Measurements from ENCODE around the gene KCNAB1. TPM values are rescaled to one million over a fixed set of nuclear protein-coding genes. Genes with fewer than 3 reads are reported as not detected.

KCNAB1 gene
- total RNA-seq, 1 donor from 2014 or later = 2.1 TPM

- Mint-ChIP-seq H3K27me3 (no peaks in the 10 kb centered on the region), H3K4me1 (ENCODE audit: low read depth) (peaks cover 17% of the 10 kb centered on the region), H3K9me3 (ENCODE audit: low read depth) (no peaks in the 10 kb centered on the region), H3K4me3 (ENCODE audit: low read depth) (no peak overlapping the region), H3K36me3 (ENCODE audit: insufficient read depth) (peaks cover 41% of the 10 kb centered on the region), H3K27ac (no peak overlapping the region)
- DNase-seq (ENCODE audit: low spot score, unreplicated experiment) = no peak
- no peak for TF ChIP-seq CTCF (IDR thresholded peaks at IDR 0.05; ENCODE audit: unreplicated experiment)
Measured at GRCh38 chr3:156547637-156548036, 427.3 kb downstream of the KCNAB1 start.

- Mint-ChIP-seq H3K4me1 (ENCODE audit: low read depth) (peaks cover 21% of the 10 kb centered on the region), H3K4me3 (ENCODE audit: low read depth) (no peak overlapping the region)
- TF ChIP-seq CTCF (IDR thresholded peaks at IDR 0.05; ENCODE audit: unreplicated experiment) = no peak
Measured at GRCh38 chr3:156548041-156548687, 427.8 kb downstream of the KCNAB1 start.

DNA sequence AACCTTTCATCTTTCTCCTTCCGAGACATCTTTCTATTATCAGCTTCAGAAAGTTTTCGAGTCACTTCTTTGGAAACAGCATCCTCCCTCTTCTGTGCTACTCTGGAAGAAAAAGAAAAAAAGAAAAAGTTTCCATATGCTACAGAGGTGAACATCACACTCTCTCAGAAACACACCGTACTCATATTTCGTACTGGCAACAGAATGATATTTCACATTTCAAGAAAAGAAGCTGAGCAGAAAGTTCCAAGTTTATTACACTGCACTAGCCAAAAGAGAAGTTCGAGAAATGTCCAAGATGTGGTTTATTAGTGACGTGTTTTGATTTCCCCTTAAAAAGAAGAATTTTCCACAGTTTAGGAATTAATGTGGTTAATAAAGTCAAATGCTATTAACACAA is 428.5 kb downstream of the KCNAB1 start:
- Mint-ChIP-seq H3K36me3 (ENCODE audit: insufficient read depth) (peaks cover 40% of the 10 kb centered on the region), H3K4me3 (ENCODE audit: low read depth) (no peak overlapping the region), H3K27me3 (no peaks in the 10 kb centered on the region), H3K4me1 (ENCODE audit: low read depth) (peaks cover 26% of the 10 kb centered on the region), H3K27ac (peak overlapping the region; percentile 77), H3K9me3 (ENCODE audit: low read depth) (no peaks in the 10 kb centered on the region)
- DNase-seq (ENCODE audit: low spot score, unreplicated experiment) = no peak
- no peak for TF ChIP-seq CTCF (IDR thresholded peaks at IDR 0.05; ENCODE audit: unreplicated experiment)

More at GRCh38 chr3:156548041-156548687, 427.8 kb downstream of the KCNAB1 start:
- Mint-ChIP-seq H3K27ac (peak overlapping the region; percentile 77), H3K9me3 (ENCODE audit: low read depth) (no peaks in the 10 kb centered on the region), H3K36me3 (ENCODE audit: insufficient read depth) (peaks cover 42% of the 10 kb centered on the region), H3K27me3 (no peaks in the 10 kb centered on the region)
- DNase-seq (ENCODE audit: low spot score, unreplicated experiment) = no peak

DNA sequence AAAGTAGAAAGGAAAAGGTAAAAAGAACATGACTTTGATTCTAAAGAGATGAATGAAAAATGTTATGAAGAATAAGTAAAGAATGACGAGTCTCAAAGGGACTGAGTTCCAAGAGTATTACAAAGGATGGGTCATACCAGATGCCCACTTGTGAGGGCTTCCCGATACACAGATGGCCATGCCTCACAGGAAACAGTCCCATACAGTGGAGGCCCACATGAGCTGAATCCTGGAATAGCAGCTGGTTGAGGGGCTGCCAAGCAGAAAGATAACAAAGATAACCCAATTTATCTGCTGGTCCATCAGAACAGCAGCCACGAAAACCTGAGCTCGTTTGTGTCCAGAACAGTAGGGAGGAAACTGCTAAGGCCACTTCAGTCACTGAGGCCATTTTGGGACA is 430.9 kb downstream of the KCNAB1 start:
- peaks cover 33% of the 10 kb centered on the region for H3K4me1 Mint-ChIP-seq (ENCODE audit: low read depth)
- no peaks in the 10 kb centered on the region for H3K27me3 Mint-ChIP-seq
- H3K4me3 Mint-ChIP-seq (ENCODE audit: low read depth) = no peak overlapping the region
- H3K36me3 Mint-ChIP-seq (ENCODE audit: insufficient read depth) = peaks cover 38% of the 10 kb centered on the region
- TF ChIP-seq CTCF (IDR thresholded peaks at IDR 0.05; ENCODE audit: unreplicated experiment) = no peak
- DNase-seq (ENCODE audit: low spot score, unreplicated experiment) = no peak
- peak overlapping the region; percentile 33 for H3K27ac Mint-ChIP-seq
- no peaks in the 10 kb centered on the region for H3K9me3 Mint-ChIP-seq (ENCODE audit: low read depth)

GRCh38 chr3:156551746-156552145 is 431.4 kb downstream of the KCNAB1 start:
- Mint-ChIP-seq H3K36me3 (ENCODE audit: insufficient read depth) (peaks cover 33% of the 10 kb centered on the region), H3K4me1 (ENCODE audit: low read depth) (peaks cover 33% of the 10 kb centered on the region), H3K27ac (peak overlapping the region; percentile 15), H3K9me3 (ENCODE audit: low read depth) (no peaks in the 10 kb centered on the region), H3K4me3 (ENCODE audit: low read depth) (no peak overlapping the region), H3K27me3 (no peaks in the 10 kb centered on the region)
- DNase-seq (ENCODE audit: low spot score, unreplicated experiment) = no peak
- TF ChIP-seq CTCF (IDR thresholded peaks at IDR 0.05; ENCODE audit: unreplicated experiment) = no peak

All from progenitor cell of endocrine pancreas (in vitro differentiated cells).